ENCODE results near the gene XPO6. TPM values are rescaled to one million over a fixed set of nuclear protein-coding genes. Genes with fewer than 3 reads are reported as not detected.

XPO6 gene
- polyA plus RNA-seq, 1 of the 3 experiments (the other 2 are of a cell fraction): 97.1 TPM

DNA sequence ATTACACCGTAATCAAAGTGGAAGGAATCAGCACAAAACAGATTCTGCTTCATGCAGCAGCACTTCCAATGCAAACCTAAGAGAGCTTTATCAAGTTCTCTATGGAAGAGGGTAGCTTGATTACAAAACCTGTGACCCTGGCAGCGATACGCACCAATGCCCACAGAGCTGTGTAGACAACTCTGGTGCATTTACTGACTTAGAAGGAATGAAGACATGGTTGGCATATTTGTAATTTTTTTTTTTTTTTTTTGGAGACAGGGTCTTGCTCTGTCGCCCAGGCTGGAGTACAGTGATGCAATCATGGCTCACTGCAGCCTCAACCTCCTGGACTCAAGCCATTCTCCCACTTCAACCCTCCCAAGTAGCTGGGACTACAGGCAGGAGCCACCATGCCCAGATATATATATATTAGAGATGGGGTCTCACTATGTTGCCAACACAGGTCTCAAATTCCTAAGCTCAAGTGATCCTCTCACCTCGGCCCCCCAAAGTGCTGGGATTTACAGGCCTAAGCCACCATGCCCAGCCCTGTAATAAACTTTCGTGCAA, 49.4 kb downstream of the XPO6 start:
- CTCF ChIA-PET: no interaction called here
- Histone ChIP-seq H3K4me1 (ENCODE audit: control insufficient read depth in 1 of 2, insufficient read depth in 2 of 2, low read depth in 1 of 2, low read length in 1 of 2) (peaks cover 0 to 11% of the 10 kb centered on the region in 2 experiments; a peak in 2 of 4 replicates), H3K4me2 (no peak overlapping the region), H3K27ac (ENCODE audit: low read depth in 2 of 2, low read length in 1 of 2) (no peak overlapping the region), H3F3A (replicated peaks; ENCODE audit: insufficient read depth) (peaks cover 9% of the 10 kb centered on the region), H3K9me2 (no peaks in the 10 kb centered on the region), H3K4me3 (ENCODE audit: low read depth in 2 of 2, low read length in 1 of 2) (no peak overlapping the region), H3K9ac (no peak overlapping the region), H4K20me1 (ENCODE audit: insufficient read depth) (no peaks in the 10 kb centered on the region; the same call in 1 of the 2 replicates), H3K9me3 (no peaks in the 10 kb centered on the region), H3K79me2 (ENCODE audit: insufficient read depth) (peaks cover 58% of the 10 kb centered on the region), H2AFZ (ENCODE audit: low read depth) (no peak overlapping the region), H3K27me3 (ENCODE audit: insufficient read depth) (no peaks in the 10 kb centered on the region), H3K36me3 (replicated peaks in 1 of 2; ENCODE audit: control insufficient read depth in 1 of 2, insufficient read depth in 2 of 2, low read length in 1 of 2) (peaks cover 30 to 37% of the 10 kb centered on the region in 2 experiments)
- 94% methylated on average over 6 of the region's 6 CpGs for whole genome bisulfite sequencing (ENCODE audit: low lambda C conversion rate)
- no peak for TF ChIP-seq MEF2A (IDR thresholded peaks at IDR 0.05; ENCODE audit: borderline replicate concordance, low read depth)
- TF ChIP-seq ZBTB33 (IDR thresholded peaks at IDR 0.05; ENCODE audit: borderline replicate concordance, low read depth): no peak
- TF ChIP-seq, protein P1, sequence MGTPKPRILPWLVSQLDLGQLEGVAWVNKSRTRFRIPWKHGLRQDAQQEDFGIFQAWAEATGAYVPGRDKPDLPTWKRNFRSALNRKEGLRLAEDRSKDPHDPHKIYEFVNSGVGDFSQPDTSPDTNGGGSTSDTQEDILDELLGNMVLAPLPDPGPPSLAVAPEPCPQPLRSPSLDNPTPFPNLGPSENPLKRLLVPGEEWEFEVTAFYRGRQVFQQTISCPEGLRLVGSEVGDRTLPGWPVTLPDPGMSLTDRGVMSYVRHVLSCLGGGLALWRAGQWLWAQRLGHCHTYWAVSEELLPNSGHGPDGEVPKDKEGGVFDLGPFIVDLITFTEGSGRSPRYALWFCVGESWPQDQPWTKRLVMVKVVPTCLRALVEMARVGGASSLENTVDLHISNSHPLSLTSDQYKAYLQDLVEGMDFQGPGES (IDR thresholded peaks at IDR 0.05; ENCODE audit: low read depth, low read length): no peak
- TF ChIP-seq YY1 (IDR thresholded peaks at IDR 0.05; ENCODE audit: low read depth): no peak
- TF ChIP-seq FOXJ3 (CRISPR knock-in tag; IDR thresholded peaks at IDR 0.05): no peak
- TF ChIP-seq NFIC (IDR thresholded peaks at IDR 0.05; ENCODE audit: borderline replicate concordance): no peak
- TF ChIP-seq RAD21 (IDR thresholded peaks at IDR 0.05; ENCODE audit: low read length): no peak
- TF ChIP-seq FOXM1 (IDR thresholded peaks at IDR 0.05; ENCODE audit: low read depth): no peak
- no peak for DNase-seq
- POLR2A ChIA-PET: no interaction called here

GRCh38 chr16:28161626-28162025, 50.1 kb downstream of the XPO6 start:
- Histone ChIP-seq H3K4me3 (ENCODE audit: low read depth in 2 of 2, low read length in 1 of 2) (no peak overlapping the region), H3K4me1 (ENCODE audit: control insufficient read depth in 1 of 2, insufficient read depth in 2 of 2, low read depth in 1 of 2, low read length in 1 of 2) (peaks cover 0 to 5% of the 10 kb centered on the region in 2 experiments; a peak in 1 of 4 replicates), H3K36me3 (replicated peaks in 1 of 2; ENCODE audit: control insufficient read depth in 1 of 2, insufficient read depth in 2 of 2, low read length in 1 of 2) (peaks cover 30 to 34% of the 10 kb centered on the region in 2 experiments), H2AFZ (ENCODE audit: low read depth) (no peak overlapping the region), H3K27ac (ENCODE audit: low read depth in 2 of 2, low read length in 1 of 2) (no peak overlapping the region), H3K79me2 (ENCODE audit: insufficient read depth) (peaks cover 63% of the 10 kb centered on the region), H4K20me1 (ENCODE audit: insufficient read depth) (no peaks in the 10 kb centered on the region; the same call in 1 of the 2 replicates), H3K4me2 (no peak overlapping the region), H3K9me3 (no peaks in the 10 kb centered on the region), H3K27me3 (ENCODE audit: insufficient read depth) (no peaks in the 10 kb centered on the region), H3F3A (replicated peaks; ENCODE audit: insufficient read depth) (peaks cover 9% of the 10 kb centered on the region), H3K9me2 (no peaks in the 10 kb centered on the region), H3K9ac (no peak overlapping the region)
- POLR2A ChIA-PET: no interaction called here
- CTCF ChIA-PET: no interaction called here
- no peak for DNase-seq
- TF ChIP-seq JUND (IDR thresholded peaks at IDR 0.05): no peak
- no peak for TF ChIP-seq FOXJ3 (CRISPR knock-in tag; IDR thresholded peaks at IDR 0.05)
- TF ChIP-seq GABPA (IDR thresholded peaks at IDR 0.05; ENCODE audit: low read depth): no peak
- TF ChIP-seq TCF12 (IDR thresholded peaks at IDR 0.05): no peak
- no peak for TF ChIP-seq ZBTB33 (IDR thresholded peaks at IDR 0.05; ENCODE audit: borderline replicate concordance, low read depth)
- TF ChIP-seq, protein P2, sequence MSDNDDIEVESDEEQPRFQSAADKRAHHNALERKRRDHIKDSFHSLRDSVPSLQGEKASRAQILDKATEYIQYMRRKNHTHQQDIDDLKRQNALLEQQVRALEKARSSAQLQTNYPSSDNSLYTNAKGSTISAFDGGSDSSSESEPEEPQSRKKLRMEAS (IDR thresholded peaks at IDR 0.05; ENCODE audit: low read depth): no peak
- TF ChIP-seq GATA2 (CRISPR knock-in tag; IDR thresholded peaks at IDR 0.05): no peak
- TF ChIP-seq NFIC (IDR thresholded peaks at IDR 0.05; ENCODE audit: borderline replicate concordance): no peak
- no peak for TF ChIP-seq SIN3A (IDR thresholded peaks at IDR 0.05; ENCODE audit: borderline replicate concordance, low read depth, low read length)
